Mammary epithelial cell (primary cell): Measurements from ENCODE around the gene CHL1.

Source experiments
- EZH2 ChIP-seq: IDR thresholded peaks from 2 replicates; pipeline ENCODE4 v1.6.1; 2012; ENCODE audit warnings: low read length, inconsistent platforms, borderline replicate concordance
- TF ChIP-seq, protein P1 (sequence below), 2 donors: IDR thresholded peaks in 1 of 2; conservative IDR thresholded peaks in 1 of 2; 2 replicates each; pipeline ENCODE4 v1.5.1; 2011 to 2012; ENCODE audit warnings: inconsistent platforms in 2 of 2, low read length in 2 of 2, mild to moderate bottlenecking in 2 of 2, control low read depth in 1 of 2, low read depth in 1 of 2; ENCODE audit not compliant: insufficient read depth in 1 of 2; ENCODE audit errors: extremely low read depth in 1 of 2

DNA sequence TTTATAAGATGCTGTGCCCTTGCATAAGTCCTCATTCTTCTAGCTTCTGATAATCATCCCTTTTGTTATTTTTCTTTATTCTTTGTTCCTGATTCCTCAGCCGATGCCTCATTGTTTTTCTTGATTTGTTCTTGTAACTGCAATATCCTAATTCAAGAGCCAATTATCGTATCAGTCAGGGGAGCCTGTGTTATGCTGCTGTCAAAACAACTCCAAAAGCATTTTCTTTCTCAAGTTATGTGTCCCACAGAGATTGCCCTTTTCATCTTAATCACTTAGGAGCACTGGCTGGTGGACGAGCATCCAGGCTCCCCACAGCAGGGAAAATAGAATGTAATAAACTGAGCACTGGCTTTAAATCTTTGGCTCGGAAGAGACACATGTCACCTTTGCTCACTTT, 207.3 kb downstream of the CHL1 start:
- TF ChIP-seq, protein P1, sequence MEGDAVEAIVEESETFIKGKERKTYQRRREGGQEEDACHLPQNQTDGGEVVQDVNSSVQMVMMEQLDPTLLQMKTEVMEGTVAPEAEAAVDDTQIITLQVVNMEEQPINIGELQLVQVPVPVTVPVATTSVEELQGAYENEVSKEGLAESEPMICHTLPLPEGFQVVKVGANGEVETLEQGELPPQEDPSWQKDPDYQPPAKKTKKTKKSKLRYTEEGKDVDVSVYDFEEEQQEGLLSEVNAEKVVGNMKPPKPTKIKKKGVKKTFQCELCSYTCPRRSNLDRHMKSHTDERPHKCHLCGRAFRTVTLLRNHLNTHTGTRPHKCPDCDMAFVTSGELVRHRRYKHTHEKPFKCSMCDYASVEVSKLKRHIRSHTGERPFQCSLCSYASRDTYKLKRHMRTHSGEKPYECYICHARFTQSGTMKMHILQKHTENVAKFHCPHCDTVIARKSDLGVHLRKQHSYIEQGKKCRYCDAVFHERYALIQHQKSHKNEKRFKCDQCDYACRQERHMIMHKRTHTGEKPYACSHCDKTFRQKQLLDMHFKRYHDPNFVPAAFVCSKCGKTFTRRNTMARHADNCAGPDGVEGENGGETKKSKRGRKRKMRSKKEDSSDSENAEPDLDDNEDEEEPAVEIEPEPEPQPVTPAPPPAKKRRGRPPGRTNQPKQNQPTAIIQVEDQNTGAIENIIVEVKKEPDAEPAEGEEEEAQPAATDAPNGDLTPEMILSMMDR (conservative IDR thresholded peaks at IDR 0.05 in 1 of 2, IDR thresholded peaks at IDR 0.05 in 1 of 2; ENCODE audit: extremely low read depth in 1 of 2, insufficient read depth in 1 of 2, low read depth in 1 of 2, low read length in 2 of 2): no peak
- no peak for TF ChIP-seq EZH2
